HG02884 (cell line): Measurements from ENCODE around the gene CORT.
"Not testable (repeated sequence)": the region's sequence is repeated elsewhere in the genome, so short reads cannot be mapped to it uniquely, and the experiment has no call there.

Experiments used
- ATAC-seq: cut with Tn5 transposase; IDR thresholded peaks from one replicate; pipeline ENCODE4 v1.9.1; 2021; ENCODE audit warnings: mild to moderate bottlenecking, moderate library complexity; ENCODE audit not compliant: unreplicated experiment

CORT gene, protein sequence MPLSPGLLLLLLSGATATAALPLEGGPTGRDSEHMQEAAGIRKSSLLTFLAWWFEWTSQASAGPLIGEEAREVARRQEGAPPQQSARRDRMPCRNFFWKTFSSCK

DNA sequence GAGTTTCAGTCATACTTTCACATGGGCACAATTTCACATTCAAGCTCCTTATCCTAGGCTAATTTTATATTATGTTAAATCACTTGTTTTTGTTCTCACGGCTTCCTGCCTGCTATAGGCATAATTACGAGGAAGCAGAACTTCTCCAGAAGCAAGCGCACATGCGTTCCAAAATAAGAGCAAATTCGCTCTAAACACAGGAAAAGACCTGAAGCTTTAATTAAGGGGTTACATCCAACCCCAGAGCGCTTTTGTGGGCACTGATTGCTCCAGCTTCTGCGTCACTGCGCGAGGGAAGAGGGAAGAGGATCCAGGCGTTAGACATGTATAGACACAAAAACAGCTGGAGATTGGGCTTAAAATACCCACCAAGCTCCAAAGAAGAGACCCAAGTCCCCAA is at the start of gene CORT:
Gene CORT, plus strand, starts transcription at position 281 of the 400 bp plus-strand sequence. CDS start 193 bp downstream, outside the sequence.
- no peak for ATAC-seq

DNA sequence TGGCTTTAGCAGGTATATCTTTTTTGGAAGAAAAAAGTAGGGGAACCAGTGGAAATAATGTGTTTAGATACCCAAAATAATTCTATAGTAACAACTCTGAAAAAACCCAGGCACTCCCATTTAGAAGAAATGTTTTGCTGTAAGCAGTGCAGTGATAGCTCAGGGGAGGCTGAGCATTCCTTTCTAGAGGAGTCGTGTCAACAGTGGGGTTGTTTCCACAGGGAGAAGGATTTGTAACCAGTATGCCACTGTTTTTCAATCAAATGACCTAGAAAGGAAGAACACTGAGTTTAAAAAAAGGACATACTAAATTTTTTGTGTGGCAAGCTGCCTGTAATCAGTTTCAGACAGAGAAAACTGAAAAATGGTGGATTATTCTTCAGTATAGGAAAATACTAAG is 48.5 kb upstream of the CORT start:
- no peak for ATAC-seq

DNA sequence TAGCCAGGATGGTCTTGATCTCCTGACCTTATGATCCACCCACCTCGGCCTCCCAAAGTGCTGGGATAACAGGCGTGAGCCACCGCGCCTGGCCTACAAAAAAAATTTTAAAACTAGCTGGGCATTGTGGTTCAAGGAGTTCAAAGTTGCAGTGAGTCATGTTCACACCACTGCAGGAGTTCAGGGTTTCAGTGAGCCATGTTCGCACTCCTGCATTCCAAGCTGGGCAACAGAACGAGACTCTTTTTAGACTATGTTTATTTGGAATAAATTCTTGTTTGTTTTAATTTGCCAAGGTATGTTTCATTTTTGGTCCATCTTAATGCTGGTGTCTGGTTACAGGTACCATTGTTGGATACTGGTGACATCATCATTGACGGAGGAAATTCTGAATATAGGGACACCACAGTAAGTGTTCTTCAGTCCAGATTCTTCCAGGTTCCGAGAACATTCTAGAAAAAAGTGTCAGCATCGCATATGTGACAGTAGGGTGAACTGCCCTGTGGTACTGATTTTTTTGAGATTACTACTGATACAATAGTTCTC is 47.0 kb upstream of the CORT start:
- no peak for ATAC-seq

DNA sequence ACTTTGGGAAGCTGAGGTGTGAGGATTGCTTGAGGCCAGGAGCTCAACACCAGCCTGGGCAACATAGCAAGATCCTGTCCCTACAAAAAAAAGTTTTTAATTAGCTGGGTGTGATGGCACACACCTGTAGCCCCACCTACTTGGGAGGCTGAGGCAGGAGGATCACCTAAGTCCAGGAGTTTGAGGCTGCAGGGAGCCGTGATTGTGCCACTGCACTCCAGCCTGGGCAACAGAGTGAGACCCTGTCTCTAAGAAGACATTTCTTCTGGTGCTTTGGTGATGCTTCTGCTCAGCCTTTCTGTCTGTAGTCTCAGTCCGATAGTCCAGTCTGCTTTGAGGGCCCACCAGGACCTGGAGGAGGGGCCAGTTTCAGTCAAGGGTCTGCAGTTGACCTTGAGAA is 42.6 kb upstream of the CORT start:
- ATAC-seq: no peak

DNA sequence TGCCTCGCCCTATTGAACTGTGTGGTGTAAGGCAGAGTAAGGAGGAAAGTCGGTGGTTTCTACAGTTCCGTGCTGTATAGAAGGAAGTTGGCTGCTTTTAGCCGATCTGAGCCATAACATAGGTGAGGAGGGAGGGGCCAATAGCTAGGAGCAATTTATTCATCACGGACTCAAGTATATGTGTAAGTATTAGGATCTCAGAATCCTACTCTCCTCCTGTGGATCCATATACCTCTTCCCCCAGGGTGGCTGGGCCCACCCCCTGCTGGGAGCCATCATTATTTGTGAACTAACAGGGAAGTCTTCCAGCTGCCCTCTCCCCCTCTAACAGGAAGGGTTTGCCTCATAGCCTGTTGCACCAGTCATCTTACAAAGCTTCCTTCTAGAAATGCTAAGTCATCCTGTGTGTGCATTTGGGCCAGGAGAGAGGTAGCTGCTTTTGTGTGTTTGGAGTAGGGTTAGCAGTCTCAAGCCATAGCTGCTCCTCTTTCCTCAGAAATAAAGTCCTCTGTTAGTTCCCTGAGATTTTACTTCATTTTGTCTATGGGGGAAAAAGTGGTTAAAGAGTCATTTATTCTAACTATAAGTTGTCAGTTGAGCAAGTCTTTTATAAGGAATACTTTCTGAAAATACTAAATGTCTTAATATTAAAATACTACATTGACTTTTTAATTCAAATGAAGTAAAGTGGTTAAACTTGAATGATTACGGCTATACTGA is 34.5 kb upstream of the CORT start:
- no peak for ATAC-seq

DNA sequence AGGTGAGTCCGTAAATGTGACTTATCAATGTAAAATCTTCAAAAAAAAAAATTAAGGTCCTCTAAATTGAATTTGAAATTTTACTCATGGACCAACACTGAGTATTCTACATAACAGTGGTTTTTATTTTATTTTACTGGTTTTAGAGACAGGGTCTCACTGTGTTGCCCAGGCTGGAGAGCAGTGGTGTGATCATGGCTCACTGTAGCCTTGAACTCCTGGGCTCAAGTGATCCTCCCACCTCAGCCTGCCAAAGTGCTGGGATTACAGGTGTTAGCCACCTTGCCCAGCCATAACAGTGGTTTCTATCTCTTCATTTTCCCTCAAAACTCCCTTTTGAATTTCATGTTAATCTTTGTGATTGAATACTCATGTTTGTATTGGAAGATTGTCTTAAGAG is 33.9 kb upstream of the CORT start:
- ATAC-seq: not testable (repeated sequence)

DNA sequence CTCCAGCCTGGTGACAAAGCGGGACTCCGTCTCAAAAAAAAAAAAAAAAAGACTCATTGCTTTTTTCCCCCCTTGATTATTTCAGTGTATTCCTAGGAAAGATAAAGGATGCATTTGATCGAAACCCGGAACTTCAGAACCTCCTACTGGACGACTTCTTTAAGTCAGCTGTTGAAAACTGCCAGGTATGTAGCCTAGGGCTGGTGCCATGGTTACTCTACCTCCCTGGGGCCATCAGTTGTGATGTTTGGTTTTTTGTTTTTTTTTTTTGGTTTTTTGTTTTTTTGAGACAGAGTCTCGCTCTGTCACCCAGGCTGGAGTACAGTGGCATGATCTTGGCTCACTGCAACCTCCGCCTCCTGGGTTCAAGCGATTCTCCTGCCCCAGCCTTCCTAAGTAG is 31.1 kb upstream of the CORT start:
- ATAC-seq: not testable (repeated sequence)

DNA sequence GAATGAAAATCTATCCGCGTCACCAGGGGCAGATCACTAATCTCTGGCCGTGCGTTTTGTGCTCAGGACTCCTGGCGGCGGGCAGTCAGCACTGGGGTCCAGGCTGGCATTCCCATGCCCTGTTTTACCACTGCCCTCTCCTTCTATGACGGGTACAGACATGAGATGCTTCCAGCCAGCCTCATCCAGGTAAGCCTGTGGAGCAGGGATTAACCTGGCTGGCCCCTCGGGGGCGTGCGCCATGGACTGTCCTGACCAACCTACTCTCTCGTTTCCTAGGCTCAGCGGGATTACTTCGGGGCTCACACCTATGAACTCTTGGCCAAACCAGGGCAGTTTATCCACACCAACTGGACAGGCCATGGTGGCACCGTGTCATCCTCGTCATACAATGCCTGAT is 30.5 kb upstream of the CORT start:
- ATAC-seq: no peak

DNA sequence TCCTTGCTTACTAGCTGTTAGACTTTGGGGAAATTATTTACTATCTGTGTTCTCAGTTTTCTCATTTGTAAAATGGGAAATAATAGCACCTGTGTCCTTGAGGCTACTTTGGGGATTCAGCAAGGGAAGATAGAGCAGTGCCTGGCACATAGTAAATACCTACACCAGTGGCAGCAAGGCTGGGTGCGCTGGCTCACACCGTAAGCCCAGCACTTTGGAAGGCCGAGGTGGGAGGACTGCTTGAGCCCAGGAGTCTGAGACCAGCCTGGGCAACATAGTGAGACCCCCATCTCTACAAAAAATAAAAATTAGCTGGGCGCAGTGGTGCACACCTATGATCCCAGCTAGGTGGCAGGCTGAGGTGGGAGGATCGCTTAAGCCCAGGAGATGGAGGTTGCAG is 28.2 kb upstream of the CORT start:
- no peak for ATAC-seq

DNA sequence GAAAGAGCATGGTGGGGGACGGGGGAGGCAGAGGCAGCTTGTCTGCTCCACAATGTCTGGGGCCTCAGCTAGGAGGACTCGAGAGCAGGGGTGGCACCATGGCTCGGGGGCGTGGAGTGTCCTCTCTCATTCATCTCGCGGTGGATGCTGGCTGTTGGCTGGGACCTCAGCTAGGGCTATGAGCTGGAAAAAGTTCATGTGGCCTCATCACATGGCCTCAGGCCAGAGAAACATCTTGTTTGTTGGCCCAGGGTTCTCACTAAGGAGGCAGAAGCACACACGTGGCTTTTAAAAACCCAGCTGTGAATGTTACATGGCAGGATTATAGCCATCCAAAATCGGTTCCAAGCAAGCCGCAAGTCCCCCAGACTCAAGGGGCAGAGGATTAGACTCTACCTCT is 25.8 kb upstream of the CORT start:
- ATAC-seq: no peak

DNA sequence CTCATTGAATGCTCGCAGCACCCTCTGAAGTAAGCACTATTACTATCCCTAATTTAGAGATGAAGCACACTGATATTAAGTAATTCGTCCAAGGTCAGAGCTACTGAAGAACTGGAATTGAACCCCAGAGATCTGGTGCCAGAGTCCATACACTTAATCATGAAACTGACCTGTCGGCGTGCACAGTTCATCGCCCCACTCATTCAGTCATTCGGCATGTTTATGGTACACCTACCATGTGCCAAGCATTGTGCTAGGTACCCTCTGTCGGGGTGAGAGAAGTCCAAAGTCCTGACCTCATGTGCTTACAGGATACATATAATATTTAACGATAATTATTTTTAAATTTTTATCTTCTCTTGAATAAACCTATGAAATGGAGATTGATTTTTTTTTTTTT is 25.2 kb upstream of the CORT start:
- no peak for ATAC-seq

DNA sequence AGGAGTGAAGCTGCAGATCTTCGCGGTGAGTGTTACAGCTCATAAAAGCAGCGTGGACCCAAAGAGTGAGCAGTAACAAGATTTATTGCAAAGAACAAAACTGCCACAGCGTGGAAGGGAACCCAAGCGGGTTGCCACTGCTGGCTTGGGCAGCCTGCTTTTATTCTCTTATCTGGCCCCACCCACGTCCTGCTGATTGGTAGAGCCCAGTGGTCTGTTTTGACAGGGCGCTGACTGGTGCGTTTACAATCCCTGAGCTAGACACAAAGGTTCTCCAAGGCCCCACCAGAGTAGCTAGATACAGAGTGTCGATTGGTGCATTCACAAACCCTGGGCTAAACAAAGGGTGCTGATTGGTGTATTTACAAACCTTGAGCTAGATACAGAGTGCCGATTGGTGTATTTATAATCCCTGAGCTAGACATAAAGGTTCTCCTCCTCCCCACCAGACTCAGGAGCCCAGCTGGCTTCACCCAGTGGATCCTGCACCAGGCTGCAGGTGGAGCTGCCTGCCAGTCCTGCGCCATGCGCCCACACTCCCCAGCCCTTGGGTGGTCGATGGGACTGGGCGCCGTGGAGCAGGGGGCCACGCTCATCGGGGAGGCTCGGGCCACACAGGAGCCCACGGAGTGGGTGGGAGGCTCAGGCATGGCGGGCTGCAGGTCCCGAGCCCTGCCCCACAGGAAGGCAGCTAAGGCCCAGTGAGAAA is 23.9 kb upstream of the CORT start:
- ATAC-seq: not testable (repeated sequence)

DNA sequence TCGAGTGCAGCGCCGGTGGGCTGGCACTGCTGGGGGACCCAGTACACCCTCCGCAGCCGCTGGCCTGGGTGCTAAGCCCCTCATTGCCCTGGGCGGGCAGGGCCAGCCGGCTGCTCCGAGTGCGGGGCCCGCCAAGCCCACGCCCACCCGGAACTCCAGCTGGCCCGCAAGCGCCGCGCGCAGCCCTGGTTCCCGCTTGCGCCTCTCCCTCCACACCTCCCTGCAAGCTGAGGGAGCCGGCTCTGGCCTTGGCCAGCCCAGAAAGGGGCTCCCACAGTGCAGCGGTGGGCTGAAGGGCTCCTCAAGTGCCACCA is 23.3 kb upstream of the CORT start:
- ATAC-seq: not testable (repeated sequence)

DNA sequence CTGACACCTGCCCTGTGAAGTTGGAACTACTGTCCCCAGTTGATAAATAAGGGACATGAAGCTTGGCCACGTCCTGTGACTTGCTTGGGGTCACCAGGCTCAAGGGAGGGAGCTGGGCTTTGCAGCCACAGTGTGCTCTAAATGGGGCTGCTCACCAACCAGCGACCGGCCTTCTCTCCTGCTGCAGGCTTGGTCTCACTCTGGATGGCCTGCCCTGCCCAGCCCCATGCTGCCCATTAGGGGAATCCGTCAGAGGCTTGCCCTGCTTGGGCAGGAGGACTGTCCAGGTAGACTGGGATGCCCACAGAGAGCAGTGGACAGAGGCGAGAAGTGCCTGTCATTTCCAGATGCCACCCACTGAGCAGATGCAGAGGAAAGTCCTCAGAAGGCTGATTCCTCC is 20.8 kb upstream of the CORT start:
- no peak for ATAC-seq

DNA sequence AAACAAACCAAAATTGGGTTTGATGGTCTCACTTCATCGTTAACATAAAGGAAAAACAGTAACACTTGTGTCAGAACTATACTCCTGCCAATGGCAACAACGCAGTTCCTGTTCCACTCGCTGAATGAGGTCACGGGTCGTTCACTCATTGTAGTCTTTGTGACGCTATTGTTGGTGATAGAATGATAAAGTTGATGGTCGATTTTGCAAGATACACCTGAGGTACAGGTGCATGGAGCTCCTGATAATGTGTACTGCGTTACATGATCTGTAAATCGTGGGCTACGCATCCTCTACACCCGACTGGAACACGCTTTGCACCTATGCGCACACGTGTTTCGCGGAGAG is 20.0 kb upstream of the CORT start:
- no peak for ATAC-seq

DNA sequence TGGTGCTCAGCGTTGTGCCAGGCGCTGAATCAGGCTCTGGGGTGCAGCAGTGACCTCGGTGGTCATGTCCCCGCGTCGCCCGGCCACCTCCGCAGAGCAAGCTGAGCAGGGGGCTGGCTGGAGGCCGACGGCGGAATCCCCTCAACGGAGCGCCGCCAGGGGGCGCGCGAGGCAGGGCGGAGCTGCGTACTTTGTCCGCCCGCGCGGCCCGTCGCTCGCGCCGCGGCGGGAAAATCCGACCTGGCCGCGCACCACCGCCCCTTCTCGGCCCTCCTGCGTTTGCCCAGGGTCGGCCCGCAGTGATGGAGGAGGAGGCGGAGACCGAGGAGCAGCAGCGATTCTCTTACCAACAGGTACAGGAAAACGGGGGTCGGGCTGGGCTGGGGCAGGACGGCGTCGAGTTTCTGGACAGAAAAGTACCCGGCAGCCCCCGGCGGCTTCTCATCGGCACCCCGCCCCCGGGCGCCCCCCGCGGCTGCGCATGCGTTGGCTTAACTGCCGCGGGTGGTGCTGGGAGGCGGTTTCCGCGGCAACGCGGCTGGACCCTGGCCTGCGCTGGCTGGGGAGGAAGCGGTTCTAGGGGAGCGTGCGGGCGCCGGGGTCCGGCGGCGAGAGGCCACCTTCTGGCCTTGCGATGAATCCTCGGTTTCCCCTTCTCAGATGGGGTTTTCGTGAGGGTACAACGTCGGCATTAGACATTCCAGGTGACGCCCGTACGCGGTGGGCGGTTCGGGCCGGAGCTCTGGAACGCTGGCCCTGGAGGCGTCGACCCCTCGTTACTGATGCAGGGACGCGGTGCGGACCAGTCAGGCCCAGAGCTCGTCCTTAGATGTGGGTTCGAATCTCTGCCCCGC is 19.4 kb upstream of the CORT start, which contains the start of gene CENPS:
Gene CENPS, plus strand, starts transcription at position 218 of the 854 bp plus-strand sequence. Its CDS starts 85 bp downstream, at position 303.
- ATAC-seq: peak; percentile 77

DNA sequence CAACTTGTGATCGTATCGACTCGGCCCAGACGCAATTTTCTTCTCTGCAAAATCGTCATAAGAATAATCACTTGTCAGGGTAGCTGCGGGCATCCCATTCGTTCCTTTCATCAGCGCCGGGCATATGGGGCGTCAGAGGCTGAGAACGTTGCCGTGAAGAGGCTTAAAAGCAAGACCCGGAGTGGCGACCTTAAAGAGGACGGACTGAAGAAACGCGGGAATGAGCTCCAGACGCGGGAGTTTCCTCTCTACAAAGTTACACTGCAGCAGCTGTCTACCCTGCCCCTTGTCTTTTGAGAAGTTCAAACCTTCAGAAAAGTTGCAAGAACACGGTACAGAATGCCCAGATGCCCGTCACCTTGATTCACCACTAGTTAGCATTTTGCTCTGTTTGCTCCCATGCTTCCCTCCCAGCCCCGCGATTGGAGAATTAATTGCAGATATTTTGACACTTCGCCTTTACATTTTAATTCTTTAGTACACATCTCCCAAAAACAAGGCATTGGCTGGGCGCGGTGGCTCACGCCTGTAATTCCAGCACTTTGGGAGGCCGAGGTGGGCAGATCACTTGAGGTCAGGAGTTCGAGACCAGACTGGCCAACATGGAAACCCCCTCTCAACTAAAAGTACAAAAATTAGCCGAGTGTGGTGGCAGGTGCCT is 18.6 kb upstream of the CORT start:
- ATAC-seq: no peak

DNA sequence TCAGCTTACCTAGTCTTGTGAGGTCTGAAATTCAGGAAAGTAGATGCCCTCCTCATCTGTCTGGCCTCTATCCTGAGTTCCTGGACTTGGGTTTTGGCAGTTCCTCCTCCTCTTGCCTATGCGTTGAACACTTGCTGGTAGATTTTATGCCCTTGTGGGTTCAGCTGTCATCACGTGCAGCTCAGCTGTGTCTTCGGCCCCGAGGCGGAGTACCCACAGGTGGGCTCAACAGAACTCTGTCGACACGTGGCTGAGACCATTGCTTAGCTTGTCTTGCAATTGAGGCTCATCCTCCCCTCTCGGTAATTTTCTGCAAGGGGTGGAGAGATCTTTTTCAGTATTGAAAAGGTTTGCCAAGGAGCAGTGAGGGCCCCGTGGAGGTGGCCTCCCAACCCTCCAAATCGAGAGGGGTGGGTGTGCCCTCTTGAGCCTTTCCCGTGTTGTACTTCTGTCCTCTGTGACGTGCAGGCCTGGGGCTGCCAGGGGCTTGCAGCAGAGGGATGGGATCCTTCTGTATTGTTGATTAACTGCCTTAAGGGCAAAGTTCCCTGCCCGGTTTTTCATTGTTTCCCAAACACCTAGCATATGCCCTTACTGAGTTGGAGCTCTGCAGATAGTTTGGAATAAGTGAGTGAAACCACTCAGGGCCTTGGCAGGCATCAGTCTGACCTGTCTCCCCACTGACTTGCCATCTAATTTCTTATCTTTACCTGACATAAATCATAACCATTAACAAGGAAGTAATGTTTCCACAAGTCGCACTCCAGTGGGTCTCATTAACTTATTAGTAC is 16.7 kb upstream of the CORT start:
- no peak for ATAC-seq

DNA sequence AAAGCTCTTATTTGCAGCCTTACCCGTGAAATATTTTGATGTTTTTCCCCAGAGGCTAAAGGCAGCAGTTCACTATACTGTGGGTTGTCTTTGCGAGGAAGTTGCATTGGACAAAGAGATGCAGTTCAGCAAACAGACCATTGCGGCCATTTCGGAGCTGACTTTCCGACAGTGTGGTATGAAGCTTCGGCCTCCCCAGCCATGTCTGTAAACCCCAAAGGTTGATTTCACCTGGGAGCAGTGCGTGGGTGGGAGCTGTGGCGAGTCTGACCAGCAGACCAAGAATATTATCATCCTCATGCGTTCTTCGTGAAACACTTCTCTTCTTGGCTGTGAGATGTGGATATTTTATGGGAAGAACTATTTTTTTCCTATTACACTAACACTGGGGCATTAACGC is 16.0 kb upstream of the CORT start:
- no peak for ATAC-seq

DNA sequence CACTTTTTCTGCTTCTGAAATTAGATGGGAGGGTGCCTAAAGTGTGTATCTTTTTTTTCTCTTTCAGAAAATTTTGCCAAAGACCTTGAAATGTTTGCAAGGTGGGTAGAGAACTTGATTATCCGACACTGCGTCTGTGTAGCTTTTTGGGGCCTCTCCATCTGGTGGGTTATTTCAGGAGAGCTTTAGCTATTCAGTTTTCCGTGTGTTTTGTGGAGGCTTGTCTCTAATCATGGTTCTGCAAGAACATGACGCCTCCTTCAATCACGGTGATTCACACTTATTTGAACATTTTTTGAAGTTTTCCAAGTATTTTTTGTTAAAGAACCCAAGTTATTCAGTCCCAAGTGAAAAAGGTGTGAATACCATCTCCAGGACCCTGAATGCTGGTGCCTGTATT is 15.2 kb upstream of the CORT start:
- ATAC-seq: no peak
